GM12801 (cell line): ENCODE measurements around the gene KATNIP.

ENCODE experiments used
- TF ChIP-seq, protein P1 (sequence below): IDR thresholded peaks from one replicate; pipeline ENCODE4 v1.5.1; 2011; ENCODE audit warnings: control low read depth; ENCODE audit not compliant: insufficient read length; ENCODE audit errors: extremely low read depth

KATNIP gene

DNA sequence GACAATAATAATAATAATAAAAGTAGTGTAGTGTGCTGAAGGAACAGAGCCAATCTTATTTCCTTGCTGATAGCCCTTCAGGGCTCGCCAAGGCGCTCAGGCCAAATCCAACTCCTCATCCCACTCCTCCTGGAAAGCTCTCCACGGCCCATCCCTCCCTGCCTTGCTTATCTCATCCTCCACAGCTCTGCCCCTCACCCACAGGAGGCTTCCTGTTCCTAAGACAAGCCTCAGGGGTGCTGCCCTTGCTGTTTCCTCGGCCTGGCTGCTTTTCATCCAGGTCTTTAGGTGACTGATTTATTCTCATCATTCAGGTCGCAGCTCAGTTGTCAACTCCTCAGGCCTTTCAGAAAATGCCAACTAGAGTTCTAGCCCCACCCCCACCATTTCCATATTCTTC lies 11.4 kb upstream of the KATNIP start:
- TF ChIP-seq, protein P1, sequence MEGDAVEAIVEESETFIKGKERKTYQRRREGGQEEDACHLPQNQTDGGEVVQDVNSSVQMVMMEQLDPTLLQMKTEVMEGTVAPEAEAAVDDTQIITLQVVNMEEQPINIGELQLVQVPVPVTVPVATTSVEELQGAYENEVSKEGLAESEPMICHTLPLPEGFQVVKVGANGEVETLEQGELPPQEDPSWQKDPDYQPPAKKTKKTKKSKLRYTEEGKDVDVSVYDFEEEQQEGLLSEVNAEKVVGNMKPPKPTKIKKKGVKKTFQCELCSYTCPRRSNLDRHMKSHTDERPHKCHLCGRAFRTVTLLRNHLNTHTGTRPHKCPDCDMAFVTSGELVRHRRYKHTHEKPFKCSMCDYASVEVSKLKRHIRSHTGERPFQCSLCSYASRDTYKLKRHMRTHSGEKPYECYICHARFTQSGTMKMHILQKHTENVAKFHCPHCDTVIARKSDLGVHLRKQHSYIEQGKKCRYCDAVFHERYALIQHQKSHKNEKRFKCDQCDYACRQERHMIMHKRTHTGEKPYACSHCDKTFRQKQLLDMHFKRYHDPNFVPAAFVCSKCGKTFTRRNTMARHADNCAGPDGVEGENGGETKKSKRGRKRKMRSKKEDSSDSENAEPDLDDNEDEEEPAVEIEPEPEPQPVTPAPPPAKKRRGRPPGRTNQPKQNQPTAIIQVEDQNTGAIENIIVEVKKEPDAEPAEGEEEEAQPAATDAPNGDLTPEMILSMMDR, result no peak

DNA sequence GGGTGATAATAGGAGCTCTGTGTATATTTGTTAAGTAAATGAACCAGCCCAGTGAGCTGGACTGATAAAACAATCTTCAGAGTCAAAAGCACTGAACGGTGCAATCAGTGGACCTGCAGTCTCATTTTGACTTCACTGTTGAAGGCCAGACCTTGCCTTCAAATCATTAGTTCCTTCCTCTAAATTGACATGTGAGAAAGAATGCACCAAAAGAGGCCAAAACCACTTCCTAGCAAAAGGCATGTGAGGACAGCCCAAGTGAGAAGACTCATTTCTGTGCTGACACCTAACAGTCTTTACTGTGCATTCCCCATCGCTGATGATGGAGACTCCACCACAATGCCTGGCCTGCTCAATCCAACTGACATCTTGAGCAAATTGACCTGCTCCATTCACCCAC lies 10.8 kb upstream of the KATNIP start:
- TF ChIP-seq, protein P1, result no peak

GRCh38 chr16:27539636-27540035 lies 10.3 kb upstream of the KATNIP start:
- TF ChIP-seq, protein P1, result no peak

- TF ChIP-seq, protein P1, result no peak
Measured at GRCh38 chr16:27543801-27544200, 6.1 kb upstream of the KATNIP start.

DNA sequence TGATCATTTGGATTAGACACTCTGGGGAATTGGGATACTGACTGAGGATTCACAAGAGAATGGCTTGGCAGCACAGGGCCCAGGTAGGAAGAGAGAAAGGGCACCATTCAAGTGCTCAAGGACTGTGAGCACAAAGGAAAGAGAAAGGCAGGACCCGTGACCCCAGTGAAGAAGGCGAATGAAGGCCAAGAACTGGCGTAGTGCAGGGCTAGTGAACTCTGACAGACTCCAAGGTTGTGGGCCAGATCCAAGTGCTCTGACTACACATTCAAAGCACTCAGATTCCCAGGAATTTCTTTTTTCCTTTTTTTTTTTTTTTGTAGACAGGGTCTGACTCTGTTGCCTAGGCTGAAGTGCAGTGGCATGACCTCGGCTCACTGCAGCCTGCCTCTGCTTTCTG lies 5.3 kb upstream of the KATNIP start:
- TF ChIP-seq, protein P1, result no peak

GRCh38 chr16:27547134-27547533 lies 2.8 kb upstream of the KATNIP start:
- TF ChIP-seq, protein P1, result no peak

DNA sequence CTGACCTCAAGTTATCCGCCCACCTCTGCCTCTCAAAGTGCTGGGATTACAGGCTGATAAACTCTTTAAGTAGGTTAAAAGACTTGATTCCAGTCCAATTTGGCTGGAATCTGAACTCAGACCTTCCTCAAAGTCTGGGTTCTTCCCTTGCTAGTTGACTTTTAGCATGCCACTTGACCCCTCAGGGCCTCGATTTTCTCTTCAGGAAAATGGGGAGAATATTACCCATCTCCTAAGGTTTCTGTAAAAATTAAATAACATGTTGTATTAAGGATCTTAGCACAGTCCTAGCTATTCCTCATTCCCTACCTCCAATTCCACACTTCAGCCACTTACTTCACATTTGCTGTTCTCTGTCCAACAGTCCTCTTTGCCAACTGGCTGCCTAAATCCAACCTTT lies 2.1 kb upstream of the KATNIP start:
- TF ChIP-seq, protein P1, result no peak

GRCh38 chr16:27549464-27549745 lies 539 bp upstream of the KATNIP start:
- TF ChIP-seq, protein P1, result no peak
